GM19463 (cell line): Measurements from ENCODE around the gene NDEL1.

Experiments used
- ATAC-seq: cut with Tn5 transposase; IDR thresholded peaks from one replicate; pipeline ENCODE4 v1.9.1; 2021; ENCODE audit warnings: mild to moderate bottlenecking, moderate library complexity; ENCODE audit not compliant: unreplicated experiment

NDEL1 gene

DNA sequence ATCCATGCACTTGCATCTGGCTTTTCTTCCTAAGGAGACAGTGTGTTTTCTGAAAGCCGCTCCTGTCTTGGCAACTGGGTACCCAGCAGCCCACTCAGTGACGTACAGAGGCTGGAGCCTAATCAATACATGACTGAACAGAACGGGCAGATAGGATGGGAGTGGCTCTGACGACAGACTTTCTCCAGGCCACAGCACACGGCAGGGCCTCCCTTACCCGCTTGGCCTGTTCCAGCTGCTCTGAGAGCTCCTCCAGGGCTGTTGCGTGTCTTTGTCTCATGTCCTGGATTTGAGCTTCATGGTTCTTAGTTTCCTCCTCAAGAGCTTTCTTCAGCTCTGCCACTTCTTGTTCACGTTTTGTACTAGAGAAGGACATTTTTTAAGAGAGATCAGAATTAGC lies 64.9 kb downstream of the NDEL1 start:
- no peak for ATAC-seq

DNA sequence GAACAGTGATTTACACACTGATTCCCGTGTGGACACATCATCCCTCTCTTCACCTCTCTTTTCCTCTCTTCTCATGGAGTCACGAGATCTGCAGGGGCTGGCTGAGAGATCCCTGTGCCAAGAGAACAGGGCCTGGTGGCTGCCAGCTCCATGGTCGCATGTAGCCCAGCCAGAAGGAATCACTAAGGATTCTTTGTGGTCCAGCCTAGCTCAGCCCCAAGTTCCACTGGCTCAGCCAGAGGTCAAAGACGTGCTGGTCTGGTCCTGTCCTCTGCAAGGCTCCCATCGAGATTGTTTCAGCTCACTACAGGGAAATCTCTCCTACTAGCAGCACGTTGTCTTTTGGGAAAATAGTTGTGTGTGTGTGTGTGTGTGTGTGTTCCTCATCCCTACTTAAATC lies 66.4 kb downstream of the NDEL1 start:
- no peak for ATAC-seq

DNA sequence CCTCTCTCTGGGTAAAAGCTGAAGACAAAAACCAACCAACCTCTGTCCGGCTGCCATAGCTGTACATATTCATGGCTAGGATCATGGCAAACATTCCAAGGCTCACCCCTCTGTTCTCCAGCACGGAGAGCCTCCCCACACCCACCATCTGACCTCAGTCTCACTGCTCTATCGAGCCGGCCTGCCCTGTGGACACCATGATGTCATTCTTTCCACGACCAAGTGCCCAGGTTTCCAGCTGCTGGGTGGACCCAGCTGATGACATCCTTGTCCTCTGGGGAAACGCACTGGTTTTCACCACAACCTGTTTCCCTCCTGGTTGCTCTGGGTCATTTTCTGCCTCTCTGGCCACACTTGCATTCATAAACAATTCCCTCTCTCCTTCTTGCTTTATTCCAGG lies 67.7 kb downstream of the NDEL1 start:
- ATAC-seq = no peak

DNA sequence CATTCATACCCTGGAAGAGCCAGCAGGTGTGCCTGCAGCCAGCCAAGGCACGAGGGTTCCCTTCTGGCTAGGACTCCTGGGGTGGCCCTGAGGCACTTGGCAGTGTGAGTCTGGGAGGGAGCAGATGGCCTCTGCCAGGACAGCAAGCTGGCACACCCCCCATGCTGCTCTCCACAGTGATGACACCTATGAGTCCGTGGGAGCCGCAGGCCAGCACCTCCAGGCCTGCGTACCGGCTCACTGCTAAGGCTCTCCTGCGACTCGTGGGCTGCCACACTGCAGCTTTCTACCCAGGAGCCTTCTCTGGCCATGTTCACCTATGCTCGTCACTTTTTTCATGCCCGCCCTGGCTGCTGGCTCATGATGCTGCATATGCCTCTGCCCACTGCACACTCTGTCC lies 68.1 kb downstream of the NDEL1 start:
- ATAC-seq = no peak

DNA sequence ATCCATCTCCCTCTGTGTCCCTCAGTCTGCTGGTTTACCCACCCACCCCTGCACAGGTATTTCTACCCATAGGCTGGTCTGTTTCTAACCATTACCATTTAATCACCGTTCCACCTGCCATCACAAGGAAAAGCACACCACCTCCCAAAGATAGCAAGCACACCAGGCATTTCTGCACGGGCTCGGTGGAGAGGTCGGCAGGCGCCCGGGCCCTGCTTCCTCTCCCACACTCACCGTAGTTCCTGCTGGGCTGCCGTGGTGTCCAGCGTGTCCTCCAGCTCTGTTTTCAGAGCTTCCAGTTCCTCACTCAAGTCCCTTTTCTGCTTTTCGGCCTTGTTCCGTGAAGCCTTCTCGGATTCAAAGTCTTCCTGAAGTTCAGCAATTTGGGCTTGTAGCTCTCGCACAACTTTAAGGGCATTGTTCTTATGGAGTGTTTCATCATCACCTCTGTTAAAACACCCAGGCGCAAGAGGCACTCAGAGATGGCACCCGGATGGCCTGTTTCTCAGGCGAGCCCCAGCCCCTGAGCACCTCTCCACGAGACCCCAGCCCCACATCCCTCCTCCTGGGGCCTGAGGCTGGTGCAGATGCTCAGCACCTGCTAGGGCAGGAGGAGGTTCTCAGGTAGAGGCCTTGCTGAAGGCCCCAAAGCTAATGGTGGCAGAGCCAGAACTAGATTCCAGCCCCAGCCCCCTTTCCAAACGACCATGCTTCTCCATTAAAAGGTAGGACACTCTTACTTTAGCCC lies 69.0 kb downstream of the NDEL1 start:
- ATAC-seq = no peak

DNA sequence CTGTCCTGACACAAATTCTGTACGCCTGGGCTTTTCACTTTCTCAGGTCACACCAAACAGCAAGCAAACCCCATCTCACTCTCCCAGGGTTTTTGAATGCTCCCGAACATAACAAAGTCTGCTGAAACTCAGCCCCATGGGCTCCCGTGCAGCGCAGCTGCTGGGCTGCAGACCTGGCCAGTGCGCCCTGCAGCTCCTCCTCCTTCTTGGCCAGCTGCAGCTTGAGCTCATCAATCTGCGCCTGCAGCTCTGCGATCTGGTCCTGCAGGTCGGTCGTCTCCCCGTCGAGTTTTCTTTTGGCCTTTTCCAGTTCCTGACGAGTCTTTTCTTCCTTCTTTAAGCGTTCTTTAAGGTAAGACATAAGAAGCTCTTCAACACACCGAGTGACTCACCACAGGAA lies 70.5 kb downstream of the NDEL1 start:
- no peak for ATAC-seq

DNA sequence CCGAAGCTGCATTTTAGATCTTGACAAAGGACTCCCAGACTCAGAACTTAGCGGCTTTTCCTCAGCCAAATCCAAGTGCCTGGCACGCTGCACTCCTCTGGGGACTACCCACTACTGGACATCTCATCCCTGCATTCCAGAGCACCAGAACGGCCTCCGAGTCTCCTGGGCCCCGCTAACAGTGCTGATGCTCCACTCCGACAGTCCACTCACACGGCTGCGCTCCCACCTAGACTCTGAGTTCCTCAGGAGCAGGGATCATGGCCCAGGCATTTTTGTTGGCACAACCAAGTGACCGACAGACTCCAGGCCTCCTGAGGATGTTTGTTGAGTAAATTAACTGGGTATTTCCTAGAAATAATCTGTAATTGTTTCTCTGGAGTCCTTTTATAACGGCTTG lies 79.1 kb downstream of the NDEL1 start:
- no peak for ATAC-seq
